Stimulated activated naive B cell treated with anti-CD40 and anti-IgM and Interleukin-4, amounts not matched to agents 10 μg/mL and 1 μg/mL and 100 μg/mL, for 72 hours (primary cell): ENCODE measurements around the gene TTC7B.

Experiments
- ATAC-seq, 2 donors: fragments of 150-1000 bp; cut with Tn5 transposase; replicated peaks; 2 replicates each; pipeline ENCODE4 v1.10.0; 2021; ENCODE audit warnings: moderate library complexity in 1 of 2
- DNase-seq: peaks from one replicate; pipeline ENCODE4 v3.0.0; 2021
- H3K27ac Mint-ChIP-seq: one replicate; pipeline ENCODE4 v1.8.0; 2022; ENCODE audit warnings: mild to moderate bottlenecking, mixed read lengths
- H3K27me3 Mint-ChIP-seq, 2 donors: one replicate each; pipeline ENCODE4 v1.8.0; 2022; ENCODE audit warnings: mixed read lengths in 2 of 2
- H3K36me3 Mint-ChIP-seq, 2 donors: one replicate each; pipeline ENCODE4 v1.8.0; 2022; ENCODE audit warnings: mixed read lengths in 2 of 2, mild to moderate bottlenecking in 1 of 2
- H3K4me1 Mint-ChIP-seq, 2 donors: one replicate each; pipeline ENCODE4 v1.8.0; 2022; ENCODE audit warnings: mixed read lengths in 2 of 2, mild to moderate bottlenecking in 1 of 2
- H3K4me3 Mint-ChIP-seq, 2 donors: one replicate each; pipeline ENCODE4 v1.8.0; 2022; ENCODE audit warnings: mild to moderate bottlenecking in 2 of 2, mixed read lengths in 2 of 2, moderate library complexity in 1 of 2
- H3K9me3 Mint-ChIP-seq, 2 donors: one replicate each; pipeline ENCODE4 v1.8.0; 2022; ENCODE audit warnings: mixed read lengths in 2 of 2, mild to moderate bottlenecking in 1 of 2

TTC7B gene

DNA sequence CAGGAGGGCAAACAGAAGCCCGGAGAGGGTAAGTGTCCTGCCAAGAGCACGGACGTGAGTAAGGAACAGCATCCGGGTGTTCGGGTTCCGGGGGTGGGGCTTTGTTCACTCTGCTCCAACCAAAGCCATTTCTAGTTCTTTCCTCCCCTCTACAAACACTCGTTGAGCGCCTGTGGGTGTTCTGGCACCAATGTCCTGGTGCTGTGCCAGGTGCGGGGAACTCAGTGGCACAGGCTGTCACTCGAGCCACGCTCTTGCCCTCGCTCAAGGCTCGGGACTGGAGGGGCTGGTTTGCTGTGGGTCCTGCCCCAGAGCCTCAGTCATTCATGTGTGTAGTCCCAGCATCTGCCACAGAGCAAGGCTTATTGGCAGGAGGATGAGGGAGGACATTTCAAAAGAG is 261.9 kb downstream of the TTC7B start:
- no peaks in the 10 kb centered on the region for H3K4me1 Mint-ChIP-seq
- peaks cover 5 to 6% of the 10 kb centered on the region in 2 donors for H3K9me3 Mint-ChIP-seq
- no peak overlapping the region for H3K4me3 Mint-ChIP-seq
- H3K27me3 Mint-ChIP-seq: no peaks in the 10 kb centered on the region
- H3K27ac Mint-ChIP-seq: no peak overlapping the region
- ATAC-seq: no peak
- H3K36me3 Mint-ChIP-seq: no peaks in the 10 kb centered on the region
- no peak for DNase-seq

DNA sequence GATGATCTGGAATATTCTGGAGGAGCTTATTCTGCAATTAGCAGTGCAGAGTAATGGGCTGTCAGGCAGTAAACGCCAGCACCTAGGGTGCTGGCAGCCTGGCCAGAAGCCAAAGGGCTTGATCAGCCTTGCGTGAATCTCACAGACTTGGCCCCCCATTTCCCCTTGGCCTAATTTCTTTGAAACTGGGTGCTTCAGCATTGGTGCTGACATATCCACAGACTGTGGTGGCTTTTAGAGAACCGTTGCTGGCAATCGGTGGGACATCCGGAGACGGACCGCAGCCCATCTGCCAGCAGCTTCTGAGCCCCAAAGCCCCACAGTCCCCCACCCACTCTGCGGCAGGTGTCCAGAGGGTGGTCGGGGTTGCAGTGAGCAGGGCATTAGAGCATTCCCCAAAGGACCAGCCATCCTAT is 262.3 kb downstream of the TTC7B start:
- ATAC-seq (no peak), DNase-seq (no peak)
- Mint-ChIP-seq H3K36me3 (no peaks in the 10 kb centered on the region), H3K27me3 (no peaks in the 10 kb centered on the region), H3K4me3 (no peak overlapping the region), H3K4me1 (no peaks in the 10 kb centered on the region), H3K27ac (no peak overlapping the region), H3K9me3 (peaks cover 5 to 6% of the 10 kb centered on the region in 2 donors)

DNA sequence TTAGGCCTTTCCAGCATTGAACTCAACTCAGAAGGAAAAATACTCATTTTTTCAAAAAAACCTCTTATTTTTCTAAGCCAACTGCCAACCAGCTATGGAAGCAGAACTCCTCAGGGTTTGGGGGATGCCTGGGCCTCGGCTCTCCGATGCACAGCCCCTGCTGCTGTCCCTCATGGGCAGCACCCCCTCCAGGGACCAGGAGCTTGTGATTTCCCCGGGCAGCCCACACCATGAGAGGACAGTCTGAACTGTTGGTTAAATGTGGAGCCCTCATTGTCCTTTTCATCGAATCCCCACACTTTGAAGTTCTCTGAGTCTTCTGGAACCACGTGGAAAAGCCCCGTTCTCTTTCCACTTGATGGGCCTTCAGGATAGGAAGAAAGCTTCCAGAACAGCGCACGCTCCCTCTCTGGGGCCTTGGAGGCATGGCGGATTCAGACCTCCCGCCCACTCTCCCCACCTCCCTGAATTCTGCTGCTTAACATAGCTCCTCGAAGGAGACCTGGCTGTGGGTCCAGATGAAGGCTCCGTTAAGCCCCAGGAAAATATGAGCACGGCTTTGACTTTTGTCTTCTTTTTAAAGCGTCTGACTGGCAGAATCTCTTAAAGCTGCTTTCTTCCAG is 262.8 kb downstream of the TTC7B start:
- no peak overlapping the region for H3K4me3 Mint-ChIP-seq
- no peaks in the 10 kb centered on the region for H3K27me3 Mint-ChIP-seq
- H3K36me3 Mint-ChIP-seq: no peaks in the 10 kb centered on the region
- no peaks in the 10 kb centered on the region for H3K4me1 Mint-ChIP-seq
- peaks cover 5 to 6% of the 10 kb centered on the region in 2 donors for H3K9me3 Mint-ChIP-seq
- no peak overlapping the region for H3K27ac Mint-ChIP-seq
- DNase-seq (no peak), ATAC-seq (no peak)

DNA sequence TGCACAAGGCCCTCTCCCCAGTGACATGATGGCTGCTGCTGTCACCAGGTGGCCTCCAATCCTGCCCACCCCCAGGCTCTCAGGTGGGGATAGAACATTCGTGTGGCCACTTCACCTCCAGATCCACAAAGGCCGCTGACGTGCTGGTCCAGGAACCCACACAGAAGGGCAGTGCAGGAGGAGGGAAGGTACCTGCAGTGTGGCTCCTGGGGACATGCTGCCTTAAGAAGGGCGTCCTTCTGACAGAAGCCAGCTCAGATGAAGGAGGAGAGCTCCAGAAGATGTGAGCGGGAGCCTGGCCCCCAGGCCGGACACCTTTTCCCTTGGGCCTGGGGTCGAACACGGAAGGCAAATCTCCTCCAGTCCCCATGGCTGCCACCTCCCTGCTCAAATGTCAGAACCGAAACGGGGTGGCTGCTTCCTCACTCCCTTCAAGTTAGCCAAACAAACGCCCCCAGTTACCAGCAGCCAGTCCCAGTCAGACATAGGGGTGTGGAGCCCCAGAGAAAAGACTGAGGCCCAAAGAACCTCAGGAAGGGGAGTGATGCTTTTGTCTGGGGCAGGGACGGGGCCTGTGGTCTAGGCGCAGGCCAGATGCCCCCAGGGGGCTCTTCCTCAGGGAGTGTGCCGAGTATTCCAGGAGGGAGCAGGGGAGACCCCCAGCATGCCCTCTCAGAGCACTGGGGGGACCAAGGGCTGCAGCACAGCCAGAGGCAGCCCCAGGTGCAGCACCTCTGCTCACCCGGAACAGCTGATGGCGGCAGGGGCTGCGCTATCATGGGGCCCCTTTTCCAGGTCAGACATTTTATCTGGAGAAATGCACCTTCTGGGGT is 263.5 kb downstream of the TTC7B start:
- Mint-ChIP-seq H3K27me3 (no peaks in the 10 kb centered on the region), H3K27ac (no peak overlapping the region), H3K36me3 (no peaks in the 10 kb centered on the region), H3K9me3 (peaks cover 5 to 6% of the 10 kb centered on the region in 2 donors), H3K4me3 (no peak overlapping the region), H3K4me1 (no peaks in the 10 kb centered on the region)
- ATAC-seq: no peak
- DNase-seq: no peak

DNA sequence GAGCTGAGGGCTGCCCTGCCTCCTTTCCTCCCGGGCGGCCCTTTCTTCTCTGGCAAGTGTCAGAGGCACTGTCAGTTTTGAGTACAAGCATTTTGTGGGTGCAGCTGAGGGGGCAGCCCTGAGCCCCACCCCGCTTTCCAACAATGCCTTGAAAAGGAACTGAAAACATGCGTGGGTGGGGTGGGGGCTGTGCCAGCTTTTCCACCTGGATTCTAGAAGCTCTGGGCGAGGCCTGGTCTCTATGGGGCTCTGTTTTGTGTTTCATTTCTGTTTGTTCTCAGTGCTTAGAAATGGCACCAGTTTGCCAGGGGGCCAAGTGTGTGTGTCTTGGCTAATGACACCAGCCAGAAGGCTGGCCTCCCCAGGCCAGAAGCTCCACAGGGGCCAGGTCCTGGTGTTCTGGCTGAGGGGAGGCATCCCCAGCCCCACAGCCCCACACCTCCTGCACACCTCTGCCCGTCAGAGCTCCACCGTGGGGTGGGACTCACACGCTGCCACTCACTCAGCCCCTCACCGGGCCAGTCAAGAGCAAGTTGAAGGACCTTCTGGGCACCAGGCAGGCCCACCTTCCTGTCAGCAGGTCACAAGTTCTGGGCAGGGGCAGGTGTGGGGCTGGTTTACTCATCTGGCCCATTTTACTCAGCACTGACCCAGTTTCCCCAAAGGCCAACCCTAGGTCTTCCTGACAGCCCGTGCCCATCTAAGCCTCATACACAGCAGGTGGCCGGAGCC is 264.3 kb downstream of the TTC7B start:
- Mint-ChIP-seq H3K4me1 (no peaks in the 10 kb centered on the region), H3K27me3 (no peaks in the 10 kb centered on the region), H3K9me3 (peaks cover 5 to 6% of the 10 kb centered on the region in 2 donors), H3K4me3 (no peak overlapping the region), H3K36me3 (no peaks in the 10 kb centered on the region), H3K27ac (no peak overlapping the region)
- ATAC-seq (peak; percentile 29 to 31), DNase-seq (no peak)

DNA sequence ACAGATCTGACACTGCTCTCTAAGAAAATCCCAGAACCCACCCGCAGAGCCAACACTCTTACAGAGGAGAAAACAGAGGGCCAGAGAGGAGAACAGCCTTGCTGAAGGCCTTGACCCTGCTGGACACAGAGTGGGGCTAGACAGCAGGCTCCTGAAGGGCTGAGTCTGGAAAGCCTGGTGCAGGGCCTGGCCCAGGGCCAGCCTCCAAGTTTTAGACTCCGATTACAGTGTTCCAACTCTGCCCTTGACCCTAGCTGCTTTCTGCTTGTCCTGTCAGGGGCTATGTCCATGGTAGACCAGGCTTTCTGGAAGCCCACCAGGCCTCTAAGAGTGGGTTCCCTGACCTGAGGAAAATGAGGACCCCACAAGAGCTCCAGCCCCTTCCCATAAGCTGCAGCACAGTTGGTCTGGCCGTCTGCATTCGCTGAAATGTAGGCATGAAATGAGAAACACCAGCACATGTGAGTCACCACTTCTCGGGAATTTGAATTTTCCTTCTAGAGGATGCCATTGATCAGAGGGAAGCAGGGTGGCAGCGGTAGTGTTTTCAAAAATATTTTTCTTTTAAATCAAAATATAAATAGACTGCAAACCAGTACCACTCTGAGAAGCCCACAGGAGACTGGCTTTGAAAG is 265.0 kb downstream of the TTC7B start:
- Mint-ChIP-seq H3K36me3 (no peaks in the 10 kb centered on the region), H3K27me3 (no peaks in the 10 kb centered on the region), H3K4me1 (no peaks in the 10 kb centered on the region), H3K4me3 (no peak overlapping the region), H3K9me3 (peaks cover 5 to 6% of the 10 kb centered on the region in 2 donors), H3K27ac (no peak overlapping the region)
- DNase-seq (no peak), ATAC-seq (no peak)

DNA sequence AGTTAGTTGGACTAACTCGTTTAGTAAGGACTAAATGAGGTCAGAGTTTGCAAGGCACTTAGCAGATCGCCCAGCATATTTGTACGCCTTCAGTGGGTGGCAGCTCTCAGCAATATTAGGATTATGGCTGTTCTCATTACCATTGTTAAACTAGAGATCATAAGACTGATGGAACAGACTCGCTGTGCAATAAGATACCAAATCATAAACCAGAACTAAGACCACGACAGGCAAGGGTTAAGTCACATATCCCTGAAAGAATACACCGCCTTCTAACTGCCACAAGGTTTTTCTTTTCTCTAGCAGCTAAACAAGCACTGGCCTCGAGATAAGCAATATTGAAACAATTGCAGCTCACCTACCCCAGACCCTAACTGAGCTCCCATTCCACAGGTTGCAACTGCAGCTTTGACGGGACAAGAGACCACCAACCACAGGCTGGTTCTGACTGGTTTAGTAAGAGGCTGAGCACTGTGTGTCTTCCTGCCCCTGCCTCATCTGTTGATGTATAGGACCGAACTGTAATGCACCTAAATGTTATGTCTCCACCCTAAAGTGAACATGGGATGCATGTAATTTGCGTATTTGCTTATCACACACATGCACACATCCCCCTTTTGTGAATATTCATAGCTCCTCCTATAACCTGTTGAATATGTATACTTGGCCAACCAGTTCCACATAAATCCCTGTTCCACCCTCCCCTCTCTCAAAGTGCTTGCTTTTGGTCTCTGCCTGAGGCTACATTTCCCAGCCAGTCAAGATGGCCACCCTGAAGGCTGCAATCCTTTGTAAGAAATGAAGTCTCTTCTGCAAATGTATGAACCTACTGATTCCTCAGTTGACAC is 266.2 kb downstream of the TTC7B start:
- DNase-seq: no peak
- H3K27me3 Mint-ChIP-seq: no peaks in the 10 kb centered on the region
- no peak overlapping the region for H3K27ac Mint-ChIP-seq
- no peaks in the 10 kb centered on the region for H3K4me1 Mint-ChIP-seq
- ATAC-seq: no peak
- peaks cover 5 to 6% of the 10 kb centered on the region in 2 donors for H3K9me3 Mint-ChIP-seq
- no peak overlapping the region for H3K4me3 Mint-ChIP-seq
- no peaks in the 10 kb centered on the region for H3K36me3 Mint-ChIP-seq

DNA sequence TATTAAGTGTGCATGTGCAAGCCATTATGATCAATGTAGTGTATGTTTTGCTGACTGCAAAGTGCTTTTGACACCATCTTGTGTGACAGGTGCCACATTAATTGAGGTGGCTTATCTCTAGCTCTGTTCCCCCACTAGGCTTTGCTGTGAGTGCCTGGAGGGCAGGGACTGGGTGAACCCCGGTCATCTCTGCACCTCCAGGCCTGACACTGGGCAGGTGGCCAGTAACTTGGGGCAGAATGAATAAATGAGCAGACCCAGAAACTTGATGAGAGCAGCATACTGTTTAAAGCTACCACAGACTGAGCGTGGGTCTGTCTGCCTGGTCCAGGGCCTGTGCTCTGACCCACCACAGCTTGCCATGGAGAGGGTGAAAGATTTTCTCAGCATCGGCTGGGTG is 267.8 kb downstream of the TTC7B start:
- no peak for ATAC-seq
- Mint-ChIP-seq H3K27ac (no peak overlapping the region), H3K4me3 (no peak overlapping the region), H3K36me3 (no peaks in the 10 kb centered on the region), H3K4me1 (no peaks in the 10 kb centered on the region), H3K27me3 (no peaks in the 10 kb centered on the region), H3K9me3 (peaks cover 5 to 6% of the 10 kb centered on the region in 2 donors)
- DNase-seq: no peak

DNA sequence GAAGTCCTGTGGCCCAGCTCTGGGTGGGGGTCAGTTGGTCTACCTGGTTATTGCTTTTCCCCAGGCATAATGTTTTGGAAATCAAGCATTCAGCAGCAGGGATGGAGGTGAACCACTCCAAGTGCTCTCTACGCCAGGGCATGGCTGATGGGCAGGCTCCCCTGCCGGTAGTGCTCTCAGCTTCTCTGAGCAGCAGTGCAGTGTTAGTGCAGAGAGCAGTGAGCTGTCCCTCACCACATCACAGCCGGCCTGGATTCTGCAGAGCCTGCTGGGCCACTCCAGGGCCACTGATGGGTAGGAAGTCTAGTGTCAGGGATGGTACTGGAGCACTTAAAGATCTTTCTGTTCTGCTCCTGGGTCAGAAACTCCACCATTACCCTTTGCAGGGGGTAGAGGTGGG is 268.3 kb downstream of the TTC7B start:
- H3K9me3 Mint-ChIP-seq: peaks cover 5 to 6% of the 10 kb centered on the region in 2 donors
- no peak overlapping the region for H3K4me3 Mint-ChIP-seq
- DNase-seq (no peak), ATAC-seq (no peak)
- no peaks in the 10 kb centered on the region for H3K4me1 Mint-ChIP-seq
- no peaks in the 10 kb centered on the region for H3K27me3 Mint-ChIP-seq
- no peak overlapping the region for H3K27ac Mint-ChIP-seq
- no peaks in the 10 kb centered on the region for H3K36me3 Mint-ChIP-seq

DNA sequence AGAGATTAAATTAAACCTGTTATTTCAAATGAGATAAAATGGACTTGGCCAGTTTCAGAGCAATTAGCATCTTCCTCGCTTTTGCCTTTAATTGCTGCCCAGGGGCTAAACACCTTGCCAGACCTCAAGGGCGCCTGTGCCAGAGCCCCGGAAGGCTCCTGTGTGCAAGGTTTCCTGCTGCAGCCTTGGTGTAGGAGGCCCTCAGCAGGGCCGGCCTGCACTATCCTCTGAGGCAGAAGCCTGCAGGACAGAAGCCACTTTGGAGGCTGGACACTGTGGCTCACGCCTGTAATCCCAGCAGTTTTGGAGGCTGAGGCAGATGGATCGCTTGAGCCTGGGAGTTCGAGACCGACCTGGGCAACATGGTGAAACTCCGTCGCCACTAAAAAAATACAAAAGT is 269.0 kb downstream of the TTC7B start:
- H3K4me1 Mint-ChIP-seq: no peaks in the 10 kb centered on the region
- H3K4me3 Mint-ChIP-seq: no peak overlapping the region
- no peaks in the 10 kb centered on the region for H3K36me3 Mint-ChIP-seq
- ATAC-seq (no peak), DNase-seq (no peak)
- peaks cover 5 to 6% of the 10 kb centered on the region in 2 donors for H3K9me3 Mint-ChIP-seq
- H3K27ac Mint-ChIP-seq: no peak overlapping the region
- H3K27me3 Mint-ChIP-seq: no peaks in the 10 kb centered on the region

DNA sequence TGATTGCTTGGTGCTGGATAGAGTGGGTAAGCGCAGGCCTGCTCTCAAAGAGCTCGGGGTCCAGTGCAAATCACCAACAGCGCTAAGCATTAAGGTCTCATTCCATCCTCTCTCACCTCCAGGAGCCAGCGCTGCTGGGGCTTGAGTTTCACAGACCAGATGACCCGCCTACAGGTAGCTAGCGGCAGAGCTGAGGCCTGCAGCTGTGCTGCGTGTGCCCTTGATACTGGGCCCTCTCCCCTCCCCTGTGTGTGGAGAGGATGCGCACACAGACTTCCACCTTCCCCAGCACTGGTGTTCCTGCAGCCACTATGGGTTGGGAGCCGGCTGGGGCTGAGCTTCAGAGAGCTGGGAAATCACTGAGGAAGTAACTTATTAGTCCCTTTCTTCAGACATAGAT is 269.5 kb downstream of the TTC7B start:
- Mint-ChIP-seq H3K27me3 (no peaks in the 10 kb centered on the region), H3K36me3 (no peaks in the 10 kb centered on the region), H3K4me1 (no peaks in the 10 kb centered on the region), H3K4me3 (no peak overlapping the region), H3K9me3 (peaks cover 5 to 6% of the 10 kb centered on the region in 2 donors), H3K27ac (no peak overlapping the region)
- DNase-seq (no peak), ATAC-seq (no peak)

DNA sequence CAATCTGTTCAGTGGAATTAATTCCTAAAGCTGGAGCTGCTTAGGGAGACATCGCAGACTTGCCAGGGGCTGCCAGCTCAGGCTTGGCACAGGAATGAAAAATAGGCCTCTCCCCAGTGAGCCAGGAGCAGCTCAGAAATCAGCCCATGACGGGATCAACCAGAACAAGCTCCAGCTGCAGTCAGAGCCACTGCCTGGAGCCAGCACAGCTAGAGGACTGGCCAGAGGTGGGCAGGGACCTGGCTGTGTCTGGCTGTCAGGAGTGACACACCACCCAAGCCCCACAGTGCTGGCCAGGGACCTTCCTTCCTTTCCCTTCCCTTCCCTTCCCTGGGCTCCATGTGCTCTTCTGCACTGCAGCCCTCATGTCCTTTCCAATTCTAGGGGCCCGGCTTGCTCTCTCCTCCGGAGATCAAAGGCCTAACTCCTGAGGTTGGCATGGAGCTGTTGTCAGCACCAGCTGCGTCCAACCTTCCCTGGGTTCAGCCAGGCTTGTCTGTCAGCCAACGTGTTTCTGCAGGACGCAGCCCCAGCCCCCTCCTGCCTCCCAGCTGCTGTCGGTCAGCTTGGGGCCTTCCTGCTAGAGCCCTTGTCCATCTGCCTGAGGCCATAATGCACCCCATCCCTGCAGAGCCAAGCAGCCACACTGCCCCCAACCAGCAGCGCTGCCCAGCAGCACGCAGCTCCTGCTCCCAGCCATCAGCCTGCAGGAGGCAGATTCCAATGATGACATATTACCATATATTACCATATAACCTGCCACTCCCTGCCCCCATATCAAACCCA is 270.1 kb downstream of the TTC7B start:
- Mint-ChIP-seq H3K4me1 (no peaks in the 10 kb centered on the region), H3K4me3 (no peak overlapping the region), H3K9me3 (peaks cover 5 to 6% of the 10 kb centered on the region in 2 donors), H3K36me3 (no peaks in the 10 kb centered on the region), H3K27ac (peak overlapping the region; percentile 14), H3K27me3 (no peaks in the 10 kb centered on the region)
- DNase-seq (no peak), ATAC-seq (peak in 1 of 2 donors; percentile 10)

DNA sequence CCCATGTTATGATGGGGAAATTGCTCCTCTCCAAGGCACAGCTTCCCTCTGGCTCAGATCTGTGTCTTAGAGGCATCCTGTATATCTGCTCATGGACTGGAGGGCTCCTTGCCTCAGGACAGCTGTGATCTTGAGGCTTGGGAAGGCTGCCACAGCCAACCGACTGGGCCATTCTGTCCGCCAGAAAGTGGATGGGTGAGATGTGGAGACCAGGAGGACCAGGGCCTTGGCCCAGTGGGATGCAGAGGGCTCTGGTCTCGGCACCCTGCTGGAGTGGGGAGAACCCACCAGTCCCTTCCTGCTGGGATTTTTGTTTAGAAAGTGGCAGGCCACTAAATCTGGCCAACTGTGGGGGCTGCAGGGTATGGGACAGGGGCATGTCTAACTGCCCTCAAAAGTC is 270.8 kb downstream of the TTC7B start:
- Mint-ChIP-seq H3K27me3 (no peaks in the 10 kb centered on the region), H3K4me3 (no peak overlapping the region), H3K9me3 (peaks cover 2 to 3% of the 10 kb centered on the region in 2 donors), H3K27ac (no peak overlapping the region), H3K36me3 (no peaks in the 10 kb centered on the region), H3K4me1 (no peaks in the 10 kb centered on the region)
- DNase-seq (no peak), ATAC-seq (no peak)
